Left colon (tissue), 2 donors: Measurements from ENCODE around the gene MRPL49. TPM values are rescaled to one million over a fixed set of nuclear protein-coding genes. Genes with fewer than 3 reads are reported as not detected.
"Not testable (repeated sequence)": the region's sequence is repeated elsewhere in the genome, so short reads cannot be mapped to it uniquely, and the experiment has no call there.

Source experiments
- ATAC-seq: fragments of 200-7000 bp; cut with Tn5 transposase; one replicate; pipeline ENCODE4 v1.9.1; 2020; ENCODE audit warnings: mild to moderate bottlenecking, moderate library complexity
- DNase-seq, 2 donors: peaks; one replicate each; pipeline ENCODE4 v3.0.0-alpha.2; 2020
- intact Hi-C, 2 donors: fragments of 100-400 bp; cut with DNase I in 1 of 2; cut with micrococcal nuclease in 1 of 2; formaldehyde crosslinking; loops; one replicate each; pipeline versions ENCODE4 v1.11.2 to v1.14.0; 2022; cut with DNase I, micrococcal nuclease
- total RNA-seq, 2 donors: library from RNA; stranded (reverse); fragmentation: NEBNext Ultra II Directional; extraction: Animal tissue kit (Norgen Biotek cat#: 25700); gene quantifications; one replicate each; pipeline ENCODE4 v1.2.1, GENCODE V29; 2021
- donor health status: DM: no; HTN: no; CAD: no.
- donor health status: DM: yes; HTN: yes; CAD: no.

MRPL49 gene
- total RNA-seq, 2 donors from 2014 or later: 47.0 to 54.5 TPM

GRCh38 chr11:65150509-65151299 is 28.6 kb downstream of the MRPL49 start:
- ATAC-seq (peak; percentile 94), DNase-seq (peak; percentile 85 to 93)
- intact Hi-C loops: no loop called here

- intact Hi-C loops: no loop called here
- peak in 1 of 2 donors; percentile 17 for DNase-seq
- no peak for ATAC-seq
Observed at GRCh38 chr11:65151331-65151899, 29.3 kb downstream of the MRPL49 start.

- DNase-seq (peak in 1 of 2 donors; percentile 1), ATAC-seq (no peak)
- intact Hi-C loops: no loop called here
Observed at GRCh38 chr11:65152122-65152521, 30.0 kb downstream of the MRPL49 start.

GRCh38 chr11:65156256-65156655 is 34.1 kb downstream of the MRPL49 start:
- no peak for DNase-seq
- intact Hi-C loops: no loop called here
- no peak for ATAC-seq

- DNase-seq (no peak), ATAC-seq (no peak)
- intact Hi-C loops: no loop called here
Observed at GRCh38 chr11:65156926-65157325, 34.8 kb downstream of the MRPL49 start.

- intact Hi-C loops: no loop called here
- DNase-seq: no peak
- no peak for ATAC-seq
Observed at GRCh38 chr11:65157336-65157735, 35.2 kb downstream of the MRPL49 start.

- intact Hi-C loops: no loop called here
- no peak for DNase-seq
- no peak for ATAC-seq
Observed at GRCh38 chr11:65159012-65159411, 36.9 kb downstream of the MRPL49 start.

GRCh38 chr11:65160643-65161042 is 38.5 kb downstream of the MRPL49 start:
- ATAC-seq (no peak), DNase-seq (no peak)

GRCh38 chr11:65163684-65164083 is 41.6 kb downstream of the MRPL49 start:
- ATAC-seq (no peak), DNase-seq (no peak)
- intact Hi-C loops: no loop called here

More at GRCh38 chr11:65160643-65161042, 38.5 kb downstream of the MRPL49 start:
- intact Hi-C loops: no loop called here

- peak; percentile 86 for ATAC-seq
- DNase-seq: peak; percentile 50 to 70
- intact Hi-C loops: no loop called here
Observed at GRCh38 chr11:65165410-65166317, 43.5 kb downstream of the MRPL49 start.

- ATAC-seq: no peak
Observed at GRCh38 chr11:65166893-65167292, 44.8 kb downstream of the MRPL49 start.

GRCh38 chr11:65167656-65168055 is 45.5 kb downstream of the MRPL49 start:
- no peak for DNase-seq
- intact Hi-C loops: no loop called here
- ATAC-seq: no peak

More at GRCh38 chr11:65166893-65167292, 44.8 kb downstream of the MRPL49 start:
- intact Hi-C loops: no loop called here
- no peak for DNase-seq

- intact Hi-C loops: no loop called here
- ATAC-seq: no peak
- DNase-seq: no peak
Observed at GRCh38 chr11:65169164-65169641, 47.1 kb downstream of the MRPL49 start.

- ATAC-seq (no peak), DNase-seq (no peak)
- intact Hi-C loops: no loop called here
Observed at GRCh38 chr11:65170058-65170534, 48.0 kb downstream of the MRPL49 start, which contains the start of gene SPDYC. TSS of gene SPDYC (plus strand) at chr11:65170233. CDS start at chr11:65171358, 1,125 bp downstream.

GRCh38 chr11:65172600-65172999 is 50.5 kb downstream of the MRPL49 start:
- intact Hi-C loops: no loop called here
- ATAC-seq (peak; percentile 8), DNase-seq (no peak)

GRCh38 chr11:65174571-65175010 is 52.5 kb downstream of the MRPL49 start:
- intact Hi-C loops, ATAC-seq, DNase-seq: not testable (repeated sequence)
